Measurements from ENCODE around the gene FCRL6.

FCRL6 gene

DNA sequence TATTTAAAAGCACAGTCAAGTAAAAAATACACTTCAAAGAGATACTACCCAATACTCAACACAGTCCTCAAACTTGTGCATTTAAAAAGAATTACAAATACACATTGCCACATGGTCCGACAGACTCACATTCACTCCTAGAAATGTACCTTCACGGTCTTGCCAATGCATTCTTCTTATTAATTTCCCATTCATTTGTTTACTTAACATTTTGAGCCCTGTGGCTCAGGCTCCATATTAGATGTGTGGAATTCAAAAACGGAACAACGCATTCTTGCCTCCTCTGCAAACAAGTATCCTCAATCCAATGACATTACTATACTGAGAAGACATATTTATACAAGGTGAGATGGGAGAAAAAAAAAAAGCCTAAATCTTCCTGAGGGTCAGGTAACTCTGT lies 23.9 kb upstream of the FCRL6 start:
- no peak for TF ChIP-seq EZH2phosphoT487 (conservative IDR thresholded peaks at IDR 0.05; ENCODE audit: low read length)
- TF ChIP-seq, protein P1, sequence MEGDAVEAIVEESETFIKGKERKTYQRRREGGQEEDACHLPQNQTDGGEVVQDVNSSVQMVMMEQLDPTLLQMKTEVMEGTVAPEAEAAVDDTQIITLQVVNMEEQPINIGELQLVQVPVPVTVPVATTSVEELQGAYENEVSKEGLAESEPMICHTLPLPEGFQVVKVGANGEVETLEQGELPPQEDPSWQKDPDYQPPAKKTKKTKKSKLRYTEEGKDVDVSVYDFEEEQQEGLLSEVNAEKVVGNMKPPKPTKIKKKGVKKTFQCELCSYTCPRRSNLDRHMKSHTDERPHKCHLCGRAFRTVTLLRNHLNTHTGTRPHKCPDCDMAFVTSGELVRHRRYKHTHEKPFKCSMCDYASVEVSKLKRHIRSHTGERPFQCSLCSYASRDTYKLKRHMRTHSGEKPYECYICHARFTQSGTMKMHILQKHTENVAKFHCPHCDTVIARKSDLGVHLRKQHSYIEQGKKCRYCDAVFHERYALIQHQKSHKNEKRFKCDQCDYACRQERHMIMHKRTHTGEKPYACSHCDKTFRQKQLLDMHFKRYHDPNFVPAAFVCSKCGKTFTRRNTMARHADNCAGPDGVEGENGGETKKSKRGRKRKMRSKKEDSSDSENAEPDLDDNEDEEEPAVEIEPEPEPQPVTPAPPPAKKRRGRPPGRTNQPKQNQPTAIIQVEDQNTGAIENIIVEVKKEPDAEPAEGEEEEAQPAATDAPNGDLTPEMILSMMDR (IDR thresholded peaks at IDR 0.05; ENCODE audit: insufficient read depth, low read length, poor library complexity, severe bottlenecking) = no peak
- no peak overlapping the region for H3K27ac ChIP-seq (ENCODE audit: low read depth, low read length)
- no peaks in the 10 kb centered on the region for H3K9me2 ChIP-seq (replicated peaks; ENCODE audit: insufficient read depth, low read length)
- H3K79me2 ChIP-seq (ENCODE audit: insufficient read depth, low read length) = no peaks in the 10 kb centered on the region
- H3K4me2 ChIP-seq (ENCODE audit: low read depth, low read length, poor library complexity, severe bottlenecking) = no peak overlapping the region
- no peaks in the 10 kb centered on the region for H3F3A ChIP-seq (ENCODE audit: insufficient read depth)
- H4K20me1 ChIP-seq (ENCODE audit: low read depth, low read length) = no peaks in the 10 kb centered on the region
- no peak overlapping the region for H3K9ac ChIP-seq (ENCODE audit: low read length)
- H2AFZ ChIP-seq (ENCODE audit: low read depth, low read length, severe bottlenecking) = no peak overlapping the region
- no peak overlapping the region for H3K4me3 ChIP-seq (ENCODE audit: insufficient read depth, low read length, poor library complexity, severe bottlenecking)
- H3K9me3 ChIP-seq (ENCODE audit: insufficient read depth, low read length) = no peaks in the 10 kb centered on the region
- no peaks in the 10 kb centered on the region for H3K36me3 ChIP-seq (ENCODE audit: low read length)
- no peaks in the 10 kb centered on the region for H3K27me3 ChIP-seq (ENCODE audit: low read length)

DNA sequence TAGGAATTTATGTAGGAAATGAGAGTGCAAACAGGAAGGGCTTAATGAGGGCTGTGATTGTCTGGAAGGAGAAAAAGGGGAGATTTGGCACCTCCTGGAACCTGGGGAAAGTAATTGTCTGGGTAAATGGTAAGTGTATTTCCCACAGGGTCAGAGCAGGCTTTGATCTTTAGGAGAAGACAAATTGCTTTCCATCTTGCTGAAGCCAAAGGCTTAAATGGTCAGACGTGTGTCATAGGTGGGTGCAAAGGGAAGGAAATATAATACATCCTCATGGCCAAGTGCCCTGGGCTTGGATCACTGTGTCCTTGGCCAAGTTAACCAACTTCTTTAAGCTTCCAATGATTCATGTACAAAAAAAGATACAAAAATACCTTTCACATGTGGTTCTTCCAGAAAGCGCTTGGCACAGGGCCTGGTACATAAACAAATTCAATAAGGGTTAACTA lies 22.7 kb upstream of the FCRL6 start:
- no peaks in the 10 kb centered on the region for H3K27me3 ChIP-seq (ENCODE audit: low read length)
- no peaks in the 10 kb centered on the region for H4K20me1 ChIP-seq (ENCODE audit: low read depth, low read length)
- no peak overlapping the region for H3K9ac ChIP-seq (ENCODE audit: low read length)
- H3K79me2 ChIP-seq (ENCODE audit: insufficient read depth, low read length) = no peaks in the 10 kb centered on the region
- no peak overlapping the region for H2AFZ ChIP-seq (ENCODE audit: low read depth, low read length, severe bottlenecking)
- TF ChIP-seq EZH2phosphoT487 (conservative IDR thresholded peaks at IDR 0.05; ENCODE audit: low read length) = no peak
- TF ChIP-seq, protein P1 (IDR thresholded peaks at IDR 0.05; ENCODE audit: insufficient read depth, low read length, poor library complexity, severe bottlenecking) = no peak
- H3K27ac ChIP-seq (ENCODE audit: low read depth, low read length) = no peak overlapping the region
- H3K4me3 ChIP-seq (ENCODE audit: insufficient read depth, low read length, poor library complexity, severe bottlenecking) = no peak overlapping the region
- no peaks in the 10 kb centered on the region for H3F3A ChIP-seq (ENCODE audit: insufficient read depth)
- no peaks in the 10 kb centered on the region for H3K36me3 ChIP-seq (ENCODE audit: low read length)
- no peak overlapping the region for H3K4me2 ChIP-seq (ENCODE audit: low read depth, low read length, poor library complexity, severe bottlenecking)
- no peaks in the 10 kb centered on the region for H3K9me2 ChIP-seq (replicated peaks; ENCODE audit: insufficient read depth, low read length)
- H3K9me3 ChIP-seq (ENCODE audit: insufficient read depth, low read length) = no peaks in the 10 kb centered on the region

DNA sequence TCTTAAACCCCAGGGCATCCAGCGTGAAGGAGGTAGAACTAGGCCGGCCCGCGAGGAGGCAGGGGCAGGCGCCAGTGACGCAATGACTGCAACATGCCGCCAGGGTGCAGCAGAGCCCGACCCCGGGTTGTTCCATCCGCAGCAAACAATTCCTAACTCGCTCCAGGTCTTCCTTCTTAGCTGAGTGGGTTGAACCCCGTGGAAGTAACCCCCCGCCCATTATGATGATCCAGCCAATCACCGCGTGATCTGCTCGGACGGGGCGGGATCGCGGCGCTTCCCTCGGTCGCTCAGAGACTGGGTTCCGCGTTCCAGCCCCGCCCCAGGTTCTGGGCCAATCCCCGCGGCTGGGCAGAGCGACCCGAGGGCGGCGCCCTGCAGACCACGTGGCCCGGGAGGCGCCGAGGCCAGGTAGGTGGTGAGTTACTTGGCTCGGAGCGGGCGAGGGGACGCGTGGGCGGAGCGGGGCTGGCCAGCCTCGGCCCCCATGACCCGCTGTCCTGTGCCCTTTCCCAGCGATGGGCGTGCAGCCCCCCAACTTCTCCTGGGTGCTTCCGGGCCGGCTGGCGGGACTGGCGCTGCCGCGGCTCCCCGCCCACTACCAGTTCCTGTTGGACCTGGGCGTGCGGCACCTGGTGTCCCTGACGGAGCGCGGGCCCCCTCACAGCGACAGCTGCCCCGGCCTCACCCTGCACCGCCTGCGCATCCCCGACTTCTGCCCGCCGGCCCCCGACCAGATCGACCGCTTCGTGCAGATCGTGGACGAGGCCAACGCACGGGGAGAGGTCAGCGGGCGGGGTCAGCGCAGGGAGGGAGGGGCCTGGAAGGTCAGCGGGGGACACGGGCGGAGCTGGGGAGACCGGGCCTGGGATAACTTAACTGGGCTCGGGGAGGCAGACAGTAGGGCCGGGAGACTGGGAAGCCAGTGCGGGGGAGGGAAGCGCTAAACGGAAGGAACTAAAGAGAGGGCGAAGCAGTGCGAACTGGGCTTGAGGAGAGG lies 21.3 kb upstream of the FCRL6 start, which contains the start of gene DUSP23:
Gene DUSP23 (plus strand): TSS at position 380 of the 1,000 bp plus-strand sequence. CDS start 139 bp downstream, at position 519.
- Histone ChIP-seq H3F3A (ENCODE audit: insufficient read depth) (no peaks in the 10 kb centered on the region), H3K9me3 (ENCODE audit: insufficient read depth, low read length) (no peaks in the 10 kb centered on the region), H4K20me1 (ENCODE audit: low read depth, low read length) (no peaks in the 10 kb centered on the region), H2AFZ (ENCODE audit: low read depth, low read length, severe bottlenecking) (no peak within 1 kb of the TSS), H3K4me2 (ENCODE audit: low read depth, low read length, poor library complexity, severe bottlenecking) (no peak within 1 kb of the TSS), H3K27ac (ENCODE audit: low read depth, low read length) (no peak within 1 kb of the TSS), H3K4me3 (ENCODE audit: insufficient read depth, low read length, poor library complexity, severe bottlenecking) (no peak within 1 kb of the TSS), H3K9ac (ENCODE audit: low read length) (no peak within 1 kb of the TSS), H3K36me3 (ENCODE audit: low read length) (no peaks in the 10 kb centered on the region), H3K9me2 (replicated peaks; ENCODE audit: insufficient read depth, low read length) (no peaks in the 10 kb centered on the region), H3K27me3 (ENCODE audit: low read length) (no peaks in the 10 kb centered on the region), H3K79me2 (ENCODE audit: insufficient read depth, low read length) (no peaks in the 10 kb centered on the region)
- no peak for TF ChIP-seq EZH2phosphoT487 (conservative IDR thresholded peaks at IDR 0.05; ENCODE audit: low read length)
- TF ChIP-seq, protein P1 (IDR thresholded peaks at IDR 0.05; ENCODE audit: insufficient read depth, low read length, poor library complexity, severe bottlenecking) = peak; percentile 41
